ENCODE data around the gene RGL1.

DNA sequence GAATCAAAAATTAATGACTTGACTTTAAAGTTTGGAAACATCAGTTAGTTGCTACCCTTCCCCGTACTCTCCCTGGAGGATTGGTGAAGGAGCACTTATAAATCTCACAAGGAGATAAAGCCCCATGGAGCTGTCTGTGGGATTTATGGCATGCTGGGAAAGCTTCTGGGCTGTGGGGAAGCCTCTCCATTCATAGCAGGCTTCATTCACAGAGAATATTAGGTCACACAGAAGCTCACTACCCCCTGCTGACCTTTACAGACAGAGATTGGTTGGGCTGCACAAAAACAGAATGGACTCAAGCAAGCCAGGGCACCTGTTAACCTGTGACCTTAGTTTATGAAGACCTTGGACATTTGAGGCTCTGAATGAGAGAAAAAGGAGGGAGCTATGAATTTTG is 32.1 kb downstream of the RGL1 start:
- TF ChIP-seq, protein P1, sequence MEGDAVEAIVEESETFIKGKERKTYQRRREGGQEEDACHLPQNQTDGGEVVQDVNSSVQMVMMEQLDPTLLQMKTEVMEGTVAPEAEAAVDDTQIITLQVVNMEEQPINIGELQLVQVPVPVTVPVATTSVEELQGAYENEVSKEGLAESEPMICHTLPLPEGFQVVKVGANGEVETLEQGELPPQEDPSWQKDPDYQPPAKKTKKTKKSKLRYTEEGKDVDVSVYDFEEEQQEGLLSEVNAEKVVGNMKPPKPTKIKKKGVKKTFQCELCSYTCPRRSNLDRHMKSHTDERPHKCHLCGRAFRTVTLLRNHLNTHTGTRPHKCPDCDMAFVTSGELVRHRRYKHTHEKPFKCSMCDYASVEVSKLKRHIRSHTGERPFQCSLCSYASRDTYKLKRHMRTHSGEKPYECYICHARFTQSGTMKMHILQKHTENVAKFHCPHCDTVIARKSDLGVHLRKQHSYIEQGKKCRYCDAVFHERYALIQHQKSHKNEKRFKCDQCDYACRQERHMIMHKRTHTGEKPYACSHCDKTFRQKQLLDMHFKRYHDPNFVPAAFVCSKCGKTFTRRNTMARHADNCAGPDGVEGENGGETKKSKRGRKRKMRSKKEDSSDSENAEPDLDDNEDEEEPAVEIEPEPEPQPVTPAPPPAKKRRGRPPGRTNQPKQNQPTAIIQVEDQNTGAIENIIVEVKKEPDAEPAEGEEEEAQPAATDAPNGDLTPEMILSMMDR (IDR thresholded peaks at IDR 0.05; ENCODE audit: low read length), result no peak
- no peak for TF ChIP-seq EZH2phosphoT487 (IDR thresholded peaks at IDR 0.05; ENCODE audit: low read length)

Data from MM.1S (cell line).